Activated CD4-positive, alpha-beta T cell treated with anti-CD3 and anti-CD28 coated beads, Interleukin-2, amount 50 U/mL, for 24 hours (primary cell): ENCODE measurements around the gene MAP3K12.
"Not testable (repeated sequence)": the region's sequence is repeated elsewhere in the genome, so short reads cannot be mapped to it uniquely, and the experiment has no call there.

ENCODE experiments used
- DNase-seq, 2 donors: peaks; one replicate each; pipeline ENCODE4 v3.0.0-alpha.2; 2020; ENCODE audit warnings: low read depth in 1 of 2, low spot score in 1 of 2

MAP3K12 gene

GRCh38 chr12:53472056-53472582 is 27.1 kb downstream of the MAP3K12 start:
- DNase-seq: no peak

DNA sequence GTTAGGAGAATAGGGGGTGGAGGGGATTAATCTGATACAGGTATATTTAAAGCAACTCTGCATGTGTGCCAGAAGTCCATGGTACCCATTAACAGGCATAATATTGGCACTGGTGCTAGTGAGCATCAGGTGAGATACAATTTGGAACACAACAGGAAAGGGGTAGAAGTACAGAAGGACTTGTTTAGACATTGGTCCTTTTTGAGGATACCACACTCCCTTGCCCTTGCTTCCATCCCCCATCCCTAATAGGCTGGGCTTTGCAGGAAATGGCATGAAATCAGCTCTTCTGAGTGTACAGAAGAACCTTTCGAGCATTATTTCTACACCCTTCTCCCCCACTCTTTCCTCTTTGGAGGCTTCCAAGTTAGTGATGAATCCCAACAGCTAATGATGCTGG is 31.0 kb downstream of the MAP3K12 start:
- no peak for DNase-seq

DNA sequence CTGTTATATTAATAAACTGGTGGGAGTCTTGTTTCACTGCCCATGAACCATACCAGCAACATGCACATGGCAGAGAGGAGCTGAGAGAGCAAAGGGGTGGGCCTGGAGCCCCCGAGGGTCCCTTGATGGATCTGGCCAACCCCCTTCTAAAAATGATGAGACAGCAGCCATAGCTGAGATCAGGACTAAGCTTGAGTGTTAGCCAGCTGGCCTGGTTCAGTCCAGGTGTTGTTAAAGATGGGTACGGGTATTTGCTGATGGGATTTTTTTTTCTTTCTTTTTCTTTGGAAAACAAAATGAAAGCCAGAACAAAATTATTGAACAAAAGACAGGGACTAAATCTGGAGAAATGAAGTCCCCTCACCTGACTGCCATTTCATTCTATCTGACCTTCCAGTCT is 31.4 kb downstream of the MAP3K12 start:
- no peak for DNase-seq

DNA sequence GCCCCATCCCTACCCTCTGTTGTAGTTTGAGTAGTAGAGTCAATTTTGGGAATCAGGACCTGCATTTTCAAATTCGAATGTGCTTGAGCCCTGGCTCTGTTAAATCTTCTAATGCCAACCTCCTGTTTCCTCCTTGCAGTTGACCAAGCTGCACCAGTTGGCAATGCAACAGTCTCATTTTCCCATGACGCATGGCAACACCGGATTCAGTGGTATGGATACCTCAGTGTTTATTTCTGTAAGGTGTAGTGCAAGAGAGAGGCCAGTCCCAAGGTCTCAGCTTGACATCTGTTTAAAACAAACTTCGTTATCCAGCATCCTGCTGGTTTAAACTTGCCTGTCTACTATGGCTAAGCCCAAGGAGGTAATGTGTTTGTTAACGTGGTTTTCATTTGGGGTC is 32.2 kb downstream of the MAP3K12 start:
- DNase-seq: no peak

DNA sequence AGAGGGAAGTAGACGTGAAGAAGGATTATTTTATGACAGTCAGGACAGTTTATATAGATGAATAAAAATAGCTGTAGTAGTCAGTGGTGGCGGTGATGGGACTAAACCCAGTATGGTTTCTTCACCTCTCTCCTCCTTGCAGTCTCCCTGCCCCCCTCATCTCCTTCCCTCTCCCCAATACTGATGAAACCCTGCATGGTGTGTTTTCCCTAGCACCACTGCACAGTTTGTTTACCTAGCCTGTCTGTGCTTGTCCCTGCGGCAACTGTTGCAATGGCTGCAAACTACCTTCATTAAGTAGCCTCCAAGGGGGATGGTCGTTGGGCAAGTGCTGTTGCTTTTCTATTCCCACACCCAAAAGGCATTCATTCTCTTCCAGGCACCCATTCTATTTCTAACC is 32.6 kb downstream of the MAP3K12 start:
- no peak for DNase-seq

DNA sequence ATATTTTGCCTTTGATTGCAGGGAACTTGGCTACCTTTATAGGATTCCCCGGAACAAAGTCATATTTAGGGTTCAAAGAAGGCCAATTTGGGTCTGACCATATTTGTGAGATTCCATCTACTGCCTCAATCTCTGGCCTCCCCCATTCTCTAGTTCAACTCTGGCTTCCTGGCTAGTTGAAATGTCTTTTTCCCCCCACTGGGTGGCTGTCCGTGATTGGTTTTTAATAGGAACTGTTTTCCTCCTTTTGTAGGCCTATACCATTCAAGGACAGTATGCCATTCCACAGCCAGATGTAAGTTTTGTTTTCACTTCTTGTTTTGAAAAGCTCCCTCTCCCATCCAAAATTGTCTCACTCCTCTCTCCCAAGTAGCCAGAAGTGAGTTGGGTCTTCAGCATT is 33.6 kb downstream of the MAP3K12 start:
- DNase-seq: no peak

DNA sequence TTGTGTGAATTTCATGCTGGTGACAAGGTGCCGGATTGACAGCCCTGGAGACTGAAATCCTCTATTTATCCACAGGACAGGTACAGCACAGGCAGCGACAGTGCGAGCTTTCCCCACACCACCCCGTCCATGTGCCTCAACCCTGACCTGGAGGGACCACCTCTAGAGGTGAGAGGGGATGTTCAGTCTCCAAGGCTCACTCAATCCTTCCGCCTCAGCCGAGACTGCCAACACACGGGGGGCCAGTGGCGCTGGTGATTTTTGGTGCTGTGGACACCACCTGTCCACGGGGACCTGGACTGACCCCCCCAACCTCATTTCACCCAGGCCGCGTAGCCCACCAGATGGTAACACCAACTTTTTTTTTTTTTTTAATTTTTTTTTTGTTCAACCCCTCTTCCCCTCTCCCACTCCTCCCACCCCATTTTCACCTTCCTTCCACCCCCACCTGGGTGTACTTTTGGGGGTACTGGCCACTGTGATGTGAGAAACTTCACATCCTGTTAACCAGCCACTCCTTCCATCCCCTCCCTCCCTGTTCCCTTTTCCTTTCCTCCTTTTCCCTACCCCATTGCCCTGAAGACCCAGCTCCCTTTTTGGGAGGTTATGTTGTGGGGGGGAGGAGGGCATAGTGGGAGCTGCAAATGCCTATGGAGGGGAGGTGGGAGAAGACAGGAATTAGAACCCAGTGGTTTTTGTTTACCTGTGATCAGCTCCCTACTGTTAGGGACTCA is 34.4 kb downstream of the MAP3K12 start:
- no peak for DNase-seq

DNA sequence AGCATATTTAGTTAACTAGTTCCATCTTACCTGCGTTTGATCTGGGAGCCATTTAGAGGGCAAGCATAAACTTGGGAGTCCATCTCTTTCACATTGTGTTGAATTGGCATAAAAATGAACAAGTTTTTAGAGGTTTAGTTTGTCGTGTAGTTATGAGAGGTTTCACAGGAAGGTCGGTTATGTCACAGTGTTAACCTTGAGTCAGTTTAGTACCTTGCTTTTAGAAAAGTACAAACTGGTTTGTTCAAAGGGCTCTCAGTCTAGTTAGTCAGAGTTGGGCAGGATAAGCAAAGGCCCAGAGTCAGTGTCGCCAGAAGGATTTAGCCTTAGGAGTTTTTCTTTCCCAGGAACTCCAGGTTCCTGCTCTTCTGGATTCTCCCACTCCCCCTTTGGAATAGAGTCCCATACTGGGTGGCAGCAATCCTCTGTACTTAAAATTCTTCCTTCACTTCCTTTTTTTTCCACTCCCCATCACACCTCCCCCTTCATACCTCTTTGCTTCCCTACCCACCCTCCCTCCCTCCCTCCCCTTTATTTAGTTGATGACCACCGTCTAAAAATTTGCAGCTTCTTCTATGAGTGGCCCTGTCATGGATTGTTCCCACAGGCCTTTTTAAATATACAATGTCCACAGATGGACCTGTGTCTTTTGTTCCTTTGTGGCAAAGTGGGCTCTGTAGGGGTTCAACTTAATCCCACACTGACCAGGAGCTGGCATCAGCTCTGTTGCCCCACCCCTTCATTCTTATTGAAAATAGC is 35.3 kb downstream of the MAP3K12 start:
- no peak for DNase-seq

GRCh38 chr12:53462935-53463334 is 36.3 kb downstream of the MAP3K12 start:
- DNase-seq: no peak

DNA sequence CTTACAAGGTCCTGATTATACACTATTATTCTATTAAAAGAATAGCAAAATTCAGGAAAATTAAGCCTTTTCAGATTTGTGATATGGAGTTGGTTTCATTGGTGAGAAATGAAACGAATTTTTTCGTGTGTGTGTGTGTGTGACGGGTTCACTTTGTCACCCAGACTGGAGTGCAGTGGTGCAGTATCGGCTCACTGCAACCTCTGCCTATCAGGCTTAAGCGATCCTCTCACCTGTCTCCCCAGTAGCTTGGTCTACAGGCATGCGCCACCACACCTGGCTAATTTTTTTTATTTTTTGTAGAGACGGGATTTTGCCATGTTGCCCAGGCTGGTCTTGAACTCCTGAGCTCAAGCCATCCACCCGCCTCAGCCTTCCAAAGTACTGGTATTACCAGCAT is 37.7 kb downstream of the MAP3K12 start:
- DNase-seq: no peak

- DNase-seq: no peak
Observed at GRCh38 chr12:53461059-53461458, 38.2 kb downstream of the MAP3K12 start.

DNA sequence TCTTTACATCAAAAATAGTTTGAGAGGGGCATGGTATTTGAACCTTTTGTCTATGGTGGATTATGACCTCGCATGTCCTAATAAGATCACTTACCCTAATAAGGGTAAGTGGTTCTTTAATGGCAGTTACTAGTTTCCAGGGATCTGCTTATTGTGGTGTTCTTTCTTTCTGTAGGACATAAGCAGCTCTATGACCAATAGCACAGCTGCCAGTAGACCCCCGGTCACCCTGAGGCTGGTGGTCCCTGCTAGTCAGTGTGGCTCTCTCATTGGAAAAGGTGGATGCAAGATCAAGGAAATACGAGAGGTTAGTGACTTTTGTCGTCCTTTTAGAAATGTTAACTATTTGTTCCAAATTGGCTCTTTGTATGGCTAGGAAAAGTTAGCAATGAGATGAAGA is 40.2 kb downstream of the MAP3K12 start:
- no peak for DNase-seq

- DNase-seq: no peak
Observed at GRCh38 chr12:53456654-53457366, 42.4 kb downstream of the MAP3K12 start.

DNA sequence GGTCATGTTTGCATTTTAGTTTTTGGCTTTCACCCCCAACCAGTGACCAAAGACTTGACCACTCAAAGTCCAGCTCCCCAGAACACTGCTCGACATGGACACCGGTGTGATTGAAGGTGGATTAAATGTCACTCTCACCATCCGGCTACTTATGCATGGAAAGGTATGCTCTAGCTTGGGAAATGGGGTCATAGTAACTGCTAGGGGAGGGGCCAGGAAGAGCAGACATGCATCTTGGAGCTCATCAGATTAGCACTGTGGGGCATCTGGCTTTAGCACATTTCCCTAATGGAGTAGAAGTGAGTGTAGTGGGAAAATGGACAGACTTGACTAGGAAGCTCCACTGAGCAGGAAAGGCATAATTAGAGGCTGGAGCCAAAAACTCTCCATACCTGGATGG is 44.6 kb downstream of the MAP3K12 start:
- DNase-seq: no peak

GRCh38 chr12:53453953-53454640 is 45.2 kb downstream of the MAP3K12 start:
- no peak for DNase-seq

- peak; percentile 62 to 65 for DNase-seq
Observed at GRCh38 chr12:53452159-53453077, 46.8 kb downstream of the MAP3K12 start.

GRCh38 chr12:53451661-53452158 is 47.5 kb downstream of the MAP3K12 start, which contains the start of gene PCBP2:
Gene PCBP2 (plus strand): TSS chr12:53452102. CDS start chr12:53454801, 2,699 bp downstream.
- DNase-seq: peak; percentile 92 to 98

DNA sequence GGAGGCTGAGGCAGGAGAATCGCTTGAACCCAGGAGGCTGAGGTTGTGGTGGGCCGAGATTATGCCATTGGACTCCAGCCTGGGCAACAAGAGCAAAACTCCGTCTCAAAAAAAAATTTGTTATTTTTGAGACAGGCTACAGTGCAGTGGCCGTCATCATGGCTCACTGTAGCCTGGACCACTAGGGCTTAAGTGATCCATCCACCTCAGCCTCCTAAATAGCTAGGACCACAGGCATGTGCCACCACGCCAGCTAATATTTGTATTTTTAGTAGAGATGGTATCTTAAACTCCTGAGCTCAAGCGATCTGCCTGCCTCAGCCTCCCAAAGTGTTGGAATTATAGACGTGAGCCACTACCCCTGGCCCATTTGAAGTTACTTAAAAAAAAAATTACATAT is 48.3 kb downstream of the MAP3K12 start:
- no peak for DNase-seq

GRCh38 chr12:53444593-53445325 is 54.5 kb downstream of the MAP3K12 start:
- not testable (repeated sequence) for DNase-seq
